ENCODE measurements around the gene GPAM. TPM values are rescaled to one million over a fixed set of nuclear protein-coding genes. Genes with fewer than 3 reads are reported as not detected.

The GPAM gene
- total and polyA plus RNA-seq, 9 of the 15 experiments (the other 6 are each of a cell fraction or from before 2014, with no cell fraction given) = 3.5 to 7.5 (median 5.5) TPM

DNA sequence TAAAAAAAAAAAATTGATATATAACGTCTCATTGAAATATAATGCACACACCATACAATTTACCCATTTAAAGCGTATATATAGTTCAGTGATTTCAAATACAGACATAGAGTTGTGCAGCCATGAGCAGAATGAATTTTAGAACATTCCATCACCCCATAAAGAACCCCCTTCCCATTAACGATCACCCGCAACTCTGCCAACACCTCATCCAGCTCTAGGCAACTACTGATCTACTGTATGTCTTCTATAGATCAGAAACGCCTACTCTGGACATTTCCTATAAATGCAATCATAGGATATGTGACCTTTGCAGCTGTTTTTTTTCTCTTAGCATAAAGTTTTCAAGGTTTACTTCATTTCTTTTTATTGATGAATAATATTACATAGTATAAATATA, 33.4 kb upstream of the GPAM start:
- TF ChIP-seq PHF8 (IDR thresholded peaks at IDR 0.05; ENCODE audit: borderline replicate concordance, low read length) (no peak), ZSCAN29 (IDR thresholded peaks at IDR 0.05) (no peak), ZBTB17 (CRISPR knock-in tag; IDR thresholded peaks at IDR 0.05) (no peak), PTRF (tag; IDR thresholded peaks at IDR 0.05) (no peak), PHB (CRISPR knock-in tag; IDR thresholded peaks at IDR 0.05) (no peak), TEAD2 (tag; IDR thresholded peaks at IDR 0.05) (no peak), ZNF324 (CRISPR knock-in tag; IDR thresholded peaks at IDR 0.05) (no peak)
- TF ChIP-seq, protein P1, sequence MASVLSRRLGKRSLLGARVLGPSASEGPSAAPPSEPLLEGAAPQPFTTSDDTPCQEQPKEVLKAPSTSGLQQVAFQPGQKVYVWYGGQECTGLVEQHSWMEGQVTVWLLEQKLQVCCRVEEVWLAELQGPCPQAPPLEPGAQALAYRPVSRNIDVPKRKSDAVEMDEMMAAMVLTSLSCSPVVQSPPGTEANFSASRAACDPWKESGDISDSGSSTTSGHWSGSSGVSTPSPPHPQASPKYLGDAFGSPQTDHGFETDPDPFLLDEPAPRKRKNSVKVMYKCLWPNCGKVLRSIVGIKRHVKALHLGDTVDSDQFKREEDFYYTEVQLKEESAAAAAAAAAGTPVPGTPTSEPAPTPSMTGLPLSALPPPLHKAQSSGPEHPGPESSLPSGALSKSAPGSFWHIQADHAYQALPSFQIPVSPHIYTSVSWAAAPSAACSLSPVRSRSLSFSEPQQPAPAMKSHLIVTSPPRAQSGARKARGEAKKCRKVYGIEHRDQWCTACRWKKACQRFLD (CRISPR knock-in tag; IDR thresholded peaks at IDR 0.05) = no peak
- TF ChIP-seq, protein P2, sequence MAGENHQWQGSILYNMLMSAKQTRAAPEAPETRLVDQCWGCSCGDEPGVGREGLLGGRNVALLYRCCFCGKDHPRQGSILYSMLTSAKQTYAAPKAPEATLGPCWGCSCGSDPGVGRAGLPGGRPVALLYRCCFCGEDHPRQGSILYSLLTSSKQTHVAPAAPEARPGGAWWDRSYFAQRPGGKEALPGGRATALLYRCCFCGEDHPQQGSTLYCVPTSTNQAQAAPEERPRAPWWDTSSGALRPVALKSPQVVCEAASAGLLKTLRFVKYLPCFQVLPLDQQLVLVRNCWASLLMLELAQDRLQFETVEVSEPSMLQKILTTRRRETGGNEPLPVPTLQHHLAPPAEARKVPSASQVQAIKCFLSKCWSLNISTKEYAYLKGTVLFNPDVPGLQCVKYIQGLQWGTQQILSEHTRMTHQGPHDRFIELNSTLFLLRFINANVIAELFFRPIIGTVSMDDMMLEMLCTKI (IDR thresholded peaks at IDR 0.05; ENCODE audit: partially characterized antibody) = no peak
- Histone ChIP-seq H4K20me1 (replicated peaks; ENCODE audit: control insufficient read depth, insufficient read depth, low read length) (no peaks in the 10 kb centered on the region), H3K9me3 (replicated peaks; ENCODE audit: control insufficient read depth, insufficient read depth, low read depth, low read length) (no peaks in the 10 kb centered on the region), H3K4me2 (ENCODE audit: insufficient read depth, low read length) (no peak overlapping the region), H3K9ac (ENCODE audit: insufficient read depth in 1 of 2, low read depth in 2 of 2, low read length in 2 of 2) (no peak overlapping the region), H3K79me2 (ENCODE audit: control insufficient read depth, insufficient read depth, low read length) (no peaks in the 10 kb centered on the region), H3K4me1 (replicated peaks in 1 of 2; ENCODE audit: control insufficient read depth in 2 of 2, insufficient read depth in 2 of 2, low read length in 2 of 2) (no peaks in the 10 kb centered on the region; a peak in 1 of 5 replicates), H3K27me3 (ENCODE audit: control insufficient read depth in 2 of 2, insufficient read depth in 2 of 2, low read length in 2 of 2) (peaks cover 0 to 18% of the 10 kb centered on the region in 2 experiments; a peak in 2 of 5 replicates), H3K4me3 (no peak overlapping the region), H3K36me3 (ENCODE audit: control insufficient read depth, insufficient read depth, low read length) (no peaks in the 10 kb centered on the region), H3K27ac (ENCODE audit: extremely low read depth, low read depth, low read length) (no peak overlapping the region), H3K9me1 (ENCODE audit: control insufficient read depth, insufficient read depth, low read length) (no peaks in the 10 kb centered on the region), H2AFZ (ENCODE audit: low read depth, low read length) (no peak overlapping the region)
- intact Hi-C loops (cut with micrococcal nuclease) (no loop called here), in situ Hi-C loops (cut with MboI) (no loop called here)
- ChIA-PET POLR2A (no interaction called here), CTCF (ENCODE audit: low intra/inter-chr PET ratio) (no interaction called here)
- FAIRE-seq (no peak), DNase-seq (ENCODE audit: extremely low read depth in 1 of 4, low spot score in 3 of 4) (no peak), ATAC-seq (no peak)
- BruUV-seq (replicated peaks) = no TSS peak
- 0% methylated on average over 5 of the region's 5 CpGs for WGBS (ENCODE audit: insufficient coverage, low coverage, missing lambda C conversion rate)

All from K562 (cell line).